ENCODE measurements around the gene NCAPG2.

NCAPG2 gene

DNA sequence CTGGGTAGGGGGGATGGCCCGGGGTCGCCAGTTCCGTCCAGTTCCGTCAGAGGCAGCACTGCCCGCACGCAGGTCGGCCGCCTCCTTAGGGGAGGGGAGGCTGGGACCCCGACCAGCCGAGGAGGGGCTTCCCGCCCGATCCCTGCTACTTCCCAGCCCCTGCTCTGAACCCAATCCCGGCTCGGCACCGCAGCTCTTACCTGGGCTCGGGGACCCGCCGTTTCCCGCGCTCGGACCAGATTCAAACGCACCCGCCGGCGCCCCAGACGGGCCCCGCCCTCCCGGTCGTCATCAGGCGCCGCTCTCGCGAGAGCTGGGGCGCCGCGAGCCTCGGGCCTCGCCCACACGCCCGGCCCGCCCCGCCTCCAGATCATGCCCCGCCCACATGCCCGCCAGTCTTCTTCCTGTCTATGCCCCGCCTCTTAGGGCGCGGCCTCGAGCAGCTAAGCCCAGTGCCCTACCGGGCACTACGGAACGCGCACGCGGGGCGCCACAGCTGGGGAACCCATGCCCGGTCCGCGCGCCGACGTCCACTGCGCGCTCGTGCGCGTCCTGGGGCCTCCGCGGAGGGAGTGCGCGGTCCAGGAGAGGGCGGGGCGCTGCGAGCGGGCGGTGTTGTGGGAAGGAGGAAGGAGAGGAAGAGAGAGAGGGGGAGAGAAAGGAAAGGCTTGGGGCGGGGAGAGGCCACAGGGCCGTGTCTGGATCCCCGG, at the start of gene NCAPG2:
Gene NCAPG2 (minus strand): TSS at position 281 of the 710 bp plus-strand sequence. CDS start 2,905 bp downstream, outside the sequence.
- DNase-seq = peak; percentile 97 to 98

GRCh38 chr7:158753900-158754299, 49.3 kb upstream of the NCAPG2 start:
- no peak for DNase-seq

GRCh38 chr7:158751751-158752150, 47.1 kb upstream of the NCAPG2 start:
- DNase-seq = no peak

GRCh38 chr7:158751199-158751598, 46.6 kb upstream of the NCAPG2 start:
- no peak for DNase-seq

- no peak for DNase-seq
These were observed 46.1 kb upstream of the NCAPG2 start for GRCh38 chr7:158750702-158751101.

DNA sequence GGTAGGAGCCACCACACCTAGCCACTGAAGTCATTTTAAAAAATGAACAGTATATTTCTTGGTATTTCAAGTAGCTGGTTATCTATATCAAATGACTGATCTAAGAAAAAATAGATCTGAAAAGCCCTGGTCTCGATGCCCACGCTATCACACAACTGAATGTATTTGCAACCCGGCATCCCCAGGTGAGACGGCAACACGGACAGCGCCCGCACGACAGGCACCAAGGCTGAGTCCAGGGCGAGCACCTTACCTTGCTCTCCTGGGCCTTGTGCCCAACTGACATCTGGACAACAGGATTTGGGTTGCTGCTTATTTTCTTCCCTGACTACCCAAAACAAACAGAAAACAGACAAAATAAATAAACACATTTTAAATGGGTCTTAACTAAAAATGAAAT, 44.8 kb upstream of the NCAPG2 start:
- no peak for DNase-seq

DNA sequence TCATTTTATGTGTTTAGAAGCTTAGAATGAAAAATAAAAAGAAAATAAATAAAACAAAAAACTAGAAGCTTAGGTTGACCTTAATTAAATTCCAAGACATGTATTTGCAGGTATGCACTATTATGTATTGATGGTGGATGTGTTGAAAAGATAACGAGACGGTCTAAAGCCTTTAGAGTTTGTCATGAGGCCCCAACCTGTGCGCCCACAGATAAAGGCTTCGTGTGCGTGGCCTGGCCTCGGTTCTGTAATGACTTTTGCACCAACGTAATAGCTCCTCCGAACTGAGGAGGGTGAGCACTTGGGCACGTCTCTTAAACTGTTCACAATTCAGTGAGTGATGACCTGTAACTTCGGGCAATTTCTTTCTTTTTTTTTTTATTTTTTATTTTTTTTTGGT, 43.7 kb upstream of the NCAPG2 start:
- DNase-seq = no peak

GRCh38 chr7:158747408-158747807, 42.8 kb upstream of the NCAPG2 start:
- no peak for DNase-seq

- no peak for DNase-seq
These were observed 42.4 kb upstream of the NCAPG2 start for GRCh38 chr7:158746957-158747356.

GRCh38 chr7:158745057-158745715, 40.6 kb upstream of the NCAPG2 start:
- no peak for DNase-seq

DNA sequence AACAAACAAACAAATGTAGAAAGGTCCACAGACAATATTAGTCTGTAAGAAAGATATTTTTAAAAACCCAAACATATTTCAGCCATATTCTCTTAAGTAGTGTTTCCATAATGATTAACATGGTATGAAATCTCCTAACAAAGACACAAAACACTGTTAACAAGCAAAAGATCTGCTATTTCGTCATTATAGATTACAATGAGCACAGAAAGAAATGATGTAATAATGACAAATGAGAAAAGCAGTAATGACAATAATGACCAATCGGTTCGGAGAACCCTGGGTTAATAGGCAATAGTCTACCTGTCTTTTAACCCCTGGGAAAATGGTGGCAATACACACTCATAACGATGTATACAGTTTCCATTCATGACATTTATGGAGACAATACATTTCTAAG, 39.5 kb upstream of the NCAPG2 start:
- no peak for DNase-seq

DNA sequence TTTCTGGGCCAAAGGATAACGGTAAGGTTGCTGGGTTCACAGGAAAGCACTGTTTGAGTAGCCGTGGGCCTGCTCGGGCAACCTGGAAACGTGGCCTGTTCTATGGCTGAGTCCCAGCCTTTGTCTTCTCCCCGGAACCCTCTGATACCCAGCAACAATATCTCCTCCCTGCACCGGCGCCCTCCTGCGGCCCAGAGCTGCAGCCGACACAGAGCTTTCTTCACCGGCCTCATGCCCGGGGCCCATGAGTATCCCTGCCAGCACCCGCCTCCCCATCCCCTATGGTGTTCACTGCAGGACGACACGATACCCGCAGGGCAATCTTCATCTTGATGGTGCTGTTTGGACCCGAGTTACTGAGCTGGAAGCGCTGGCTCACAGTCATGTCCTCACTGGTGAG, 38.6 kb upstream of the NCAPG2 start:
- DNase-seq = no peak

GRCh38 chr7:158742065-158742821, 37.6 kb upstream of the NCAPG2 start:
- no peak for DNase-seq

GRCh38 chr7:158741294-158741666, 36.7 kb upstream of the NCAPG2 start:
- DNase-seq = no peak

DNA sequence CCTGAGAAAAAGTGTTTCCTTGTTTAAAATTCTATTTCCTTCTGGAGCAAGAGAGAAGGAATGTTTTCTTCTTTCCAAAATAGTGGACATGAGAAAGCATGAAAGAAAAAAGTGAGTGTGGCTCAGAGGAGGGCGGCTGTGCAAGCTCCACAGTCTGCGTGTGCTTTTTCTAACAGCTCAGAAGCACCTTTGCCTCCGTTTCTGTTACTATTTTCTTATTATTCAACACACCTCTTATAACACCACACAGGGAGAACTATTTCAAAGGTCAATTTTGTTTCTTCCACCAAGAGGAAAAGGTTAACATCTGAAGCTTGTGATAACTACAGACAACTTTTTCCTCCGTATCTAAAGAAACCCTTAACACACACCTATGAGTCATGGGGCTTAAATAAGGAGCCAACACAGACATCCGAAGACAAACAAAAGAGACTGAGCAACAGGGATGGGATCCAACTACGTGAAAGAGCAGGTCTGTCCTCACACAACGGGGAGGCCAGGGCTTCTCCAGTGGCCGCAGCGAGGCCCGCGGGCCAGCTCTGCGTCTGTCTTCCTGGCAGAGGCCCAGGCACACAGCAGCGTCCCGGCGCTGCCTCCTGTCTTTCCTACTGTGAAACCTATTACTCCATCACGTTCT, 36.2 kb upstream of the NCAPG2 start:
- DNase-seq = no peak

- peak; percentile 91 to 93 for DNase-seq
These were observed 35.5 kb upstream of the NCAPG2 start for GRCh38 chr7:158740013-158740656.

DNA sequence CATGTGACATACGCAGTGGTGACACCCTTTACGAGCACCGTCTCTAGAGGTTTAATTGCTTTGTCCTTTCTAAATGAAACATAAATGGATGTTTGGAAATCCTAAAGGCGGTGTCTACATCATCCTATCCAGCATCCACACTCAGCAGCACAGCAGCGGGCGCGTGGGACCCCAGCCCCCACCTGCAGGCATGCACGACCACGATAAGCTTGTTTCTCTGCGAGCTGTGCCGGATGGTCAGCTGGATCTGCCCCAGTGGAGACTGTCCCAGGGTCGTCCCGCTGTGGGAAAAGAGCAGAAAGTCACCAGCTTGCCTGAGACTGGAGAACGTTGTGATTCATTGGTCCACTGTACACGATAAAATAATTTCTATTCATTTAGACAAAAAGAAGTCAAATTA, 34.2 kb upstream of the NCAPG2 start:
- DNase-seq = no peak

DNA sequence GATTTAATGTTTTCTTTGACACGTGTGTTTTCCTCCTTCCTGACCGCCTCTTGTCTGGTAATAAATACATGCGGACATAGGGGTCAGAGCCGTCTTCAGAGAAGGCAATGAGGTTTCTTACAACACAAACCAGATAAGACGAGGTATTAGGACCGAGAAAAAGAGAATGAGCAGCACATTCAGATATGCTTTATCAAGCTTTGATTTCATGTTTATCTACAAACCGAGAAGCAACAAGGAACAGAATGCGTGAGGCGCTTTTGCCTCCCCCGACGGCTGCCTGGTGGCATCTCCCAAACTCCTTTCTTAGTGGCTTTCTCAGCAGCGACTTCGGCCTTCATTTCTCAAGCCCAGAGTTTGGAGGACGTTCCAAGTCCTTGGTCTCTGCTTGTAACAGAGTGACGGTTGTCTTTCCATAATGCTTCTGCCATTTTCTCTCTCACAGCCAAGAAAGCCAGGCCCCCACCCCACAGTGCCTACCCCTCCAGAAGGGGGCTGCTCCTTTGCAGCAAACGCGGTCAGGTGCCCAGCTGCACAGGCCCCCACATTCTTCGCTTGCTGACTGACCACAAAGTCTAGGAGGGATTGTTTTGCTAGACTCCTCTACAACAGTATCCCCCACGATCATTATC, 32.6 kb upstream of the NCAPG2 start:
- DNase-seq = no peak

DNA sequence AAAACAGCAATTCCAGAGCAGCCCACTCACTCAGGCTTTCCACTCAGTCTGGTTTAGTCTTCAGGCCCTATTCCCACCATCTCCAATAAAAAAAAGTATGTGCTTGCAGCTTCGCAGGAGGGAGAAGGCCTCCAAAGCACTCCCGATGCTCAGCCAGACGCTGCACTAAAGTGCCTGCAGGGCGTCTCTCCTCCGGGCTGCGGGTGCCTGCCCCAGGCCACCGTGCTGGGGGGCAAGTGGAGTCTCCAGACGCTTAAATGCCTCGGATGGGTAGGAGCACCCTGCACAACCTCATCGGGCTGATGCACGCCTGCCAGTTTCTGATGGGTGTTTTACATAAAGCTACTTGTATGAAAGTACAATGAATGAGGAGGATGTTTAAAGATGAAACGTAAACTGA, 31.3 kb upstream of the NCAPG2 start:
- DNase-seq = no peak

- DNase-seq = no peak
These were observed 30.3 kb upstream of the NCAPG2 start for GRCh38 chr7:158734861-158735260.

DNA sequence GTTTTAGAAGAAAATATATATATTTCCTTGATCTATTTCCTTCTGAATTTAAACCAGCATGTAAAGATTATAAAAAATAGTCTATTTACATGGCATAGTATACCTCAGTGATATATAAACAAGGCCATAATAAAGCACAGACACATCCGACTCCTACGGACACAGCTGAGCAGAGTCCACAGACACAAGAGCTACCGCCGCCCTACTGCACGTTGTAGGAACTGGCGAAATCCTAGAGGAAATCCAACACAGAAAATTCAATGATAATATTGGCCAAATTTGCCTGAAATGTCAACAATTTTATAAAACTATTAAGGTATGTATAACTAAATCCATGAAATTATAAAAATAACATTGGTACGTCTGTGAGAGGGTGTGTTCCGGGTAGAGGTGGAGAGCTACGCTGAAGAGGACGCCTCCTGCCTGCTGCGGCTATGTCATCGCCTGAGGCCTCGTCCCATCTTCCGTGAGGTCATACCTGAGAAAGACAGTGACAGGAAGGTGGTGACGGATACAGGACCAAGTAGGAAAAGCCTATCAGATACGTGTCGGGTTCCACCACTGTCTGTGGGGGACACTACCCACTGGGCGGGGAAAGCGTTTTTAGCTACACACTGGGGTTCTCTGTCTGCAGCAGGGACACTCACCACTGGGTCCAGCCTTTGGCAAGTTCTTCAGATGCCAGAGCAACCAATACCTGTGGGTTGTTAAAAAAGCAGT, 29.3 kb upstream of the NCAPG2 start:
- DNase-seq = no peak

DNA sequence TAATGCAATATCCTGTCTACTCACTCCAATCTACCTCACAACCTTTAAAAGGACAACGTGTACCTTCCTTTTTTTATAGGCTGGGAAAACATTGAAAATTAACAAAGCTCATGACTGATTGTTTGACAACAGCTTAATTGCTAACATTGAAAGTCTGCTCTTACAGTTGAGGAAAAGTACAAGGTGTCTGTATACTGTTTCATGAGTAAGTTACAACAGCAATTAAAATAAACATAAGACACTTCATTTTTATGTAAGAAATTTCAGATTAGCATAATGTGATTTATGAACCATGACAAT, 28.6 kb upstream of the NCAPG2 start:
- DNase-seq = no peak
